Heart left ventricle (tissue), 16 donors: ENCODE data around the gene ERF. TPM values are rescaled to one million over a fixed set of nuclear protein-coding genes. Genes with fewer than 3 reads are reported as not detected.
A peak's percentile ranks its signal among the peaks of the same experiment; 100 is the strongest.

Source experiments
- ATAC-seq, 4 donors: fragments of 200-7000 bp; cut with Tn5 transposase; one replicate each; pipeline ENCODE4 v1.9.1; 2020 to 2022; ENCODE audit warnings: moderate library complexity in 4 of 4, mild to moderate bottlenecking in 3 of 4, moderate number of reproducible peaks in 1 of 4
- DNase-seq, 5 donors: peaks; one replicate each; pipeline ENCODE4 v3.0.0-alpha.2; 2020
- H3K27ac ChIP-seq, 12 donors: fragments of 200-600 bp; sonication (generic) in 4 of 12; one replicate each; pipeline versions ENCODE4 v1.5.0 to v1.8.0; 2016 to 2022; ENCODE audit warnings: mild to moderate bottlenecking in 2 of 12
- H3K27me3 ChIP-seq, 9 donors: fragments of 200-600 bp; sonication (generic) in 2 of 9; one replicate each; pipeline versions ENCODE4 v1.5.1 to v1.8.0; 2016 to 2022; ENCODE audit warnings: mild to moderate bottlenecking in 3 of 9
- H3K36me3 ChIP-seq, 9 donors: fragments of 200-600 bp; sonication (generic) in 2 of 9; one replicate each; pipeline versions ENCODE4 v1.5.0 to v1.8.0; 2018 to 2022; ENCODE audit warnings: mild to moderate bottlenecking in 2 of 9
- H3K4me1 ChIP-seq, 12 donors: fragments of 200-600 bp; sonication (generic) in 4 of 12; one replicate each; pipeline versions ENCODE4 v1.5.0 to v1.8.0; 2016 to 2022; ENCODE audit warnings: mild to moderate bottlenecking in 3 of 12
- H3K4me3 ChIP-seq, 12 donors: fragments of 200-600 bp; sonication (generic) in 4 of 12; one replicate each; pipeline versions ENCODE4 v1.5.0 to v1.8.0; 2017 to 2022; ENCODE audit warnings: mild to moderate bottlenecking in 9 of 12, moderate library complexity in 4 of 12
- H3K9me3 ChIP-seq, 12 donors: fragments of 200-600 bp; sonication (generic) in 4 of 12; one replicate each; pipeline versions ENCODE4 v1.5.0 to v1.8.0; 2016 to 2022; ENCODE audit warnings: mild to moderate bottlenecking in 1 of 12
- POLR2A ChIP-seq, 2 donors: fragments of 450-650 bp; IDR thresholded peaks; one replicate each; pipeline ENCODE4 v1.6.1; 2017; ENCODE audit warnings: antibody characterized with exemption in 2 of 2, mild to moderate bottlenecking in 2 of 2, moderate library complexity in 2 of 2
- WGBS, 4 donors: extraction: QIAGEN DNeasy Blood & Tissue Kit in 2 of 4; methylation state at CpG; one replicate each; pipeline versions ENCODE4 v1.1.5 to v1.1.7; 2013 to 2018; 5-methylcytosine and 5-hydroxymethylcytosine counted together
- intact Hi-C, 10 donors: fragments of 100-400 bp; cut with DNase I; formaldehyde crosslinking; loops; one replicate each; pipeline versions ENCODE4 v1.11.1 to v1.14.2; 2022
- polyA plus RNA-seq, 2 donors: library from polyadenylated mRNA; stranded (reverse); fragments of 200-250 nt; gene quantifications; one replicate each; pipeline ENCODE4 v1.2.3, GENCODE V29; 2013
- total RNA-seq, 9 donors: library from RNA; depleted of rRNA in 2 of 9; stranded (reverse); fragments of >200 nt in 2 of 9; fragmentation: NEBNext Ultra II Directional in 3 of 9; extraction: Animal tissue kit (Norgen Biotek cat#: 25700) in 3 of 9; gene quantifications; one replicate each; pipeline versions ENCODE4 v1.1.0 to v1.2.4, GENCODE V29; 2016 to 2023
- TF ChIP-seq, protein P1 (sequence below), 12 donors: fragments of 200-600 bp; sonication (generic) in 4 of 12; IDR thresholded peaks; one replicate each; pipeline versions ENCODE4 v1.5.0 to v1.8.0; 2018 to 2022; ENCODE audit warnings: antibody characterized with exemption in 12 of 12, mild to moderate bottlenecking in 5 of 12
- donor health status: ischemic (EF 13 %, LVEDD 7.1; RV severe dilation, severe dysfunction).
- donor health status: healthy with polysubstance abuse.
- donor health status: DM: no; HTN: yes; CAD: no.
- donor health status: DM: no; HTN: no; CAD: no.
- donor health status: ischemic (EF 25% LVEDD 6.9; RV normal size, moderate dysfunction).
- donor health status: ischemic (EF 25% LVEDD 5.7; RV mildly dilated, moderate dysfunction).
- donor health status: healthy.
- donor health status: DM: yes; HTN: yes; CAD: no.
- donor health status: ischemic (EF 35%, LVEDD 5.7; RV mildly dilated, moderate dysfunction).
- donor health status: nonischemic (EF 11% LVEDD 7.7; RV severe dilation, severe dysfunction).
- donor health status: DM: yes; HTN: yes; CAD: no.
- donor health status: PGD.
- donor health status: ischemic (EF 29% LVEDD 5.4; RV normal size, mild dysfunction).
- donor health status: nonischemic (EF 23%, LVEDD 6.1; RV moderate dilation, normal function).

ERF gene
- total and polyA plus RNA-seq, 11 donors: 26.1 to 49.7 (median 35.5) TPM

DNA sequence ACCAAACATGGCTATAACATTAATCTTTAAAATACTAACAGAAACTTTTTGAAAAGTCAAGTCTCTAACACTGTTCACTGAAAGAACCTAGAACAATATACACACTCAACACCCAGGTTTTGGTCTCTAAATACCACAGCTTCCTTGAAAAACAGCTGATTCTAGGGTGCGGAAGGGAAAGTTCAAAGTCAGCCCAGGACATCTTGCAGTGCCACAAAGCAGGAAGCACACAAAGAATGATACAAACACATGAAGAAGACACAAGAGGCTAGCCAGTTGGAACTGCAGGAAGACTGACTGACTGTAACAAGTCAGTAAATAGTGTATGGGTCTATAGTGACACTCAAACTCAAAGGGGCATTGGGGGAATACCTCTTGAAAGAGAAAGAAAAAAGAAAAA lies 42.0 kb downstream of the ERF start:
- H3K36me3 ChIP-seq: peaks cover 0 to 71% (median 67%) of the 10 kb centered on the region in 9 donors
- no peak for ATAC-seq

DNA sequence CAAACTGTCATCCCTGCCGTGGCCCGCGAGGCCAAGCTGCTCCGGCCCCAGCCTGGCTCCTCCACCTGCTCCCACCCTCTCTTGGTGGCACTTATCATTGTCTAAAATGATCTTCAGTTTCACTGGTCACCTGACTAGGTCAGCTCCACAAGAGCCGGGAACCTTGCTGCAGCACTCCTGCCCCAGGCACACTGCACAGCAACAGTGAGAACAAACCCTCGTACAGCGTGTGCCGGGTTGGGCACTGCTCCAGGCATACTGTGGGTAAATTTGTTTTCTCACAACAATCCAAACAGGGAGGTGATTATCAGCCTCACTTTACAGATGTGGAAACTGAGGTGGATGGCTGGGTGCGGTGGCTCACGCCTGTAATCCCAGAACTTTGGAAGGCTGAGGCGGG lies 46.3 kb downstream of the ERF start:
- H3K36me3 ChIP-seq: peaks cover 0 to 98% (median 88%) of the 10 kb centered on the region in 9 donors
- peak in 1 of 5 donors; percentile 13 for DNase-seq

More for the DNA sequence above, 42.0 kb downstream of the ERF start:
- Histone ChIP-seq H3K4me3 (no peak overlapping the region), H3K27ac (peak overlapping the region in 1 of 12 donors; percentile 54), H3K27me3 (no peaks in the 10 kb centered on the region), H3K4me1 (peaks cover 0 to 67% (median 13%) of the 10 kb centered on the region in 12 donors), H3K9me3 (no peaks in the 10 kb centered on the region)
- DNase-seq: no peak
- 83 to 97% (median 93%) methylated on average over 1 of the region's 1 CpG for WGBS, 4 donors
- intact Hi-C loops: loop anchor here in 1 of 10 donors (10.0 kb wide), 1 partner anchor 348 kb away; the partner anchor contains the start of gene RPS19
- TF ChIP-seq, protein P1, sequence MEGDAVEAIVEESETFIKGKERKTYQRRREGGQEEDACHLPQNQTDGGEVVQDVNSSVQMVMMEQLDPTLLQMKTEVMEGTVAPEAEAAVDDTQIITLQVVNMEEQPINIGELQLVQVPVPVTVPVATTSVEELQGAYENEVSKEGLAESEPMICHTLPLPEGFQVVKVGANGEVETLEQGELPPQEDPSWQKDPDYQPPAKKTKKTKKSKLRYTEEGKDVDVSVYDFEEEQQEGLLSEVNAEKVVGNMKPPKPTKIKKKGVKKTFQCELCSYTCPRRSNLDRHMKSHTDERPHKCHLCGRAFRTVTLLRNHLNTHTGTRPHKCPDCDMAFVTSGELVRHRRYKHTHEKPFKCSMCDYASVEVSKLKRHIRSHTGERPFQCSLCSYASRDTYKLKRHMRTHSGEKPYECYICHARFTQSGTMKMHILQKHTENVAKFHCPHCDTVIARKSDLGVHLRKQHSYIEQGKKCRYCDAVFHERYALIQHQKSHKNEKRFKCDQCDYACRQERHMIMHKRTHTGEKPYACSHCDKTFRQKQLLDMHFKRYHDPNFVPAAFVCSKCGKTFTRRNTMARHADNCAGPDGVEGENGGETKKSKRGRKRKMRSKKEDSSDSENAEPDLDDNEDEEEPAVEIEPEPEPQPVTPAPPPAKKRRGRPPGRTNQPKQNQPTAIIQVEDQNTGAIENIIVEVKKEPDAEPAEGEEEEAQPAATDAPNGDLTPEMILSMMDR (IDR thresholded peaks at IDR 0.05): no peak
- no peak for TF ChIP-seq POLR2A (IDR thresholded peaks at IDR 0.05)

DNA sequence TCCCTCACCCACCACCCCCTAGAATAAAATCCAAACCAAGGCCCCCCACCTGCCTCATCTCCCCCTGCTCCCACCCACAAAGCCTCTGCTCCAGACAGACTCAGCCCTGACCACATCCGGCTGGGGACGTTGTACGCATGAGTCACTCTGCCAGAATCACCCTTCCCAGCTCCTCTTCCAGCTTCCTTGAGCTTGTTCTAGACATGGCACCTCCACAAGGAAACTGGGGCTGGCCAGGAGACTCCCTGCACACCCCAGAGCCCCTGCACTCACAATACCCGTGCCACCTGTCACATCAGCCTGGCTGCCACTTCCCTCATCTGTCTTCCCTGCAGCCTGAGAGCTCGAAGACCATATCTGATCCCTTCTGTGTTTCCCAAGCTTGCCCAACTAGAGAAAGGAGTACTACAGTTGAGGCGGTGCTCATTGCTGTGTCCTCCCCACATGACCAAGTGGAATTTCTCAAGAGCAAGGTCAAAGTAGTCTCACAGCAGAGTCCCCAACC lies 47.1 kb downstream of the ERF start:
- DNase-seq (peak in 1 of 5 donors; percentile 24), ATAC-seq (peak in 1 of 4 donors; percentile 43)
- peaks cover 0 to 98% (median 88%) of the 10 kb centered on the region in 9 donors for H3K36me3 ChIP-seq
- H3K4me3 ChIP-seq: no peak overlapping the region
- no peaks in the 10 kb centered on the region for H3K27me3 ChIP-seq
- no peak for TF ChIP-seq POLR2A (IDR thresholded peaks at IDR 0.05)
- TF ChIP-seq, protein P1 (IDR thresholded peaks at IDR 0.05): no peak
- peaks cover 0 to 51% (median 0%) of the 10 kb centered on the region in 12 donors for H3K4me1 ChIP-seq
- intact Hi-C loops: no loop called here
- 84 to 93% (median 89%) methylated on average over 6 of the region's 6 CpGs for WGBS, 4 donors
- peak overlapping the region in 1 of 12 donors; percentile 67 for H3K27ac ChIP-seq
- H3K9me3 ChIP-seq: no peaks in the 10 kb centered on the region

More for the DNA sequence above, 46.3 kb downstream of the ERF start:
- Histone ChIP-seq H3K4me3 (no peak overlapping the region), H3K27ac (peak overlapping the region in 1 of 12 donors; percentile 67), H3K9me3 (no peaks in the 10 kb centered on the region), H3K4me1 (peaks cover 0 to 52% (median 0%) of the 10 kb centered on the region in 12 donors), H3K27me3 (no peaks in the 10 kb centered on the region)
- TF ChIP-seq POLR2A (IDR thresholded peaks at IDR 0.05): no peak
- TF ChIP-seq, protein P1 (IDR thresholded peaks at IDR 0.05): no peak
- intact Hi-C loops: no loop called here
- peak in 2 of 4 donors; percentile 15 to 39 for ATAC-seq
- WGBS, 4 donors: 74 to 82% (median 77%) methylated on average over 11 of the region's 11 CpGs

- H3K9me3 ChIP-seq: no peaks in the 10 kb centered on the region
- no peak overlapping the region for H3K4me3 ChIP-seq
- ATAC-seq (no peak), DNase-seq (peak in 1 of 5 donors; percentile 16)
- peaks cover 0 to 51% (median 0%) of the 10 kb centered on the region in 12 donors for H3K4me1 ChIP-seq
- no peak for TF ChIP-seq POLR2A (IDR thresholded peaks at IDR 0.05)
- TF ChIP-seq, protein P1 (IDR thresholded peaks at IDR 0.05): no peak
- H3K27me3 ChIP-seq: no peaks in the 10 kb centered on the region
- 90 to 94% (median 93%) methylated on average over 12 to 14 of the region's 14 CpGs for WGBS, 4 donors
- intact Hi-C loops: no loop called here
- peaks cover 0 to 96% (median 86%) of the 10 kb centered on the region in 9 donors for H3K36me3 ChIP-seq
- peak overlapping the region in 1 of 12 donors; percentile 67 for H3K27ac ChIP-seq
Measured at GRCh38 chr19:42206871-42207755, 47.8 kb downstream of the ERF start.
